Esophagus (tissue), 2 donors: ENCODE measurements around the gene MKS1. TPM values are rescaled to one million over a fixed set of nuclear protein-coding genes. Genes with fewer than 3 reads are reported as not detected.

Source experiments
- H3K27ac ChIP-seq, 2 donors: one replicate each; pipeline ENCODE4 v1.5.1; 2013; ENCODE audit warnings: low read depth in 2 of 2, mild to moderate bottlenecking in 2 of 2, inconsistent platforms in 1 of 2, low read length in 1 of 2, moderate library complexity in 1 of 2
- H3K27me3 ChIP-seq, 2 donors: one replicate each; pipeline ENCODE4 v1.6.1; 2013; ENCODE audit warnings: low read length in 2 of 2, control low read depth in 1 of 2, mild to moderate bottlenecking in 1 of 2; ENCODE audit not compliant: insufficient read depth in 2 of 2, control insufficient read depth in 1 of 2
- H3K36me3 ChIP-seq, 2 donors: one replicate each; pipeline ENCODE4 v1.6.1; 2013; ENCODE audit warnings: low read length in 1 of 2; ENCODE audit not compliant: control insufficient read depth in 2 of 2, insufficient read depth in 2 of 2
- H3K4me1 ChIP-seq, 2 donors: one replicate each; pipeline ENCODE4 v1.6.1; 2013; ENCODE audit warnings: low read length in 1 of 2; ENCODE audit not compliant: control insufficient read depth in 2 of 2, insufficient read depth in 2 of 2
- H3K4me3 ChIP-seq, 2 donors: one replicate each; pipeline ENCODE4 v1.5.1; 2013; ENCODE audit warnings: low read length in 2 of 2, mild to moderate bottlenecking in 2 of 2, low read depth in 1 of 2, moderate library complexity in 1 of 2
- H3K9me3 ChIP-seq, 2 donors: one replicate each; pipeline ENCODE4 v1.6.1; 2013; ENCODE audit warnings: mild to moderate bottlenecking in 2 of 2, low read depth in 1 of 2, low read length in 1 of 2, moderate library complexity in 1 of 2; ENCODE audit not compliant: control insufficient read depth in 2 of 2, insufficient read depth in 1 of 2
- WGBS, 2 donors: extraction: QIAGEN DNeasy Blood & Tissue Kit; methylation state at CpG; one replicate each; pipeline ENCODE4 v1.1.7; 2013; 5-methylcytosine and 5-hydroxymethylcytosine counted together
- polyA plus RNA-seq, 2 donors: library from polyadenylated mRNA; stranded (reverse); fragments of 200-250 nt; gene quantifications; one replicate each; pipeline ENCODE4 v1.2.3, GENCODE V29; 2013
- donor health status: healthy with polysubstance abuse.
- donor health status: Bipolar disorder and iron deficiency.

MKS1 gene
- polyA plus RNA-seq, 2 donors: 7.8 to 10.2 TPM

- Histone ChIP-seq H3K27me3 (no peaks in the 10 kb centered on the region), H3K27ac (no peak overlapping the region), H3K36me3 (no peaks in the 10 kb centered on the region), H3K9me3 (no peaks in the 10 kb centered on the region), H3K4me1 (no peaks in the 10 kb centered on the region), H3K4me3 (no peak overlapping the region)
- WGBS, 2 donors: 18 to 27% methylated on average over 8 of the region's 8 CpGs
Measured at GRCh38 chr17:58254803-58255202, 35.7 kb upstream of the MKS1 start.

DNA sequence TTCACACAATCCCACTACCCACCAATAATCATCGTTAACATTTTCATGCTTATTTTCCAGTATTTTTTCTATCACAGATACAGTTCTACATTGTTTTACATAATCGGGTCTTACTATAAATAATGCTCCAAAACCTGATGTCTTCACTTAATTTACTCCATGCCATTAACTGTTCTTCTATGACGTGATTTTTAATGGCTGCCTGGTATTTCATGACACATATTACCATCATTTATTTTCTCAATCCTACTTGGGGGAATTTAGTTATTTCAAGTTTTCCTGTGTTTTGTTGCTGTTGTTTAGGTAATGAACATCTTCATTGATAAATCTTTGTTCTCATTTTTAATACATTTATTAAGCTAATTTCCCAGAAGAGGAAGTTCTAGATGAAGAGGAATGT, 34.0 kb upstream of the MKS1 start:
- peaks cover 0 to 6% of the 10 kb centered on the region in 2 donors for H3K4me1 ChIP-seq
- H3K27me3 ChIP-seq: no peaks in the 10 kb centered on the region
- no peak overlapping the region for H3K4me3 ChIP-seq
- no peaks in the 10 kb centered on the region for H3K9me3 ChIP-seq
- no peaks in the 10 kb centered on the region for H3K36me3 ChIP-seq
- H3K27ac ChIP-seq: no peak overlapping the region
- 80 to 84% methylated on average over 3 of the region's 3 CpGs for WGBS, 2 donors

DNA sequence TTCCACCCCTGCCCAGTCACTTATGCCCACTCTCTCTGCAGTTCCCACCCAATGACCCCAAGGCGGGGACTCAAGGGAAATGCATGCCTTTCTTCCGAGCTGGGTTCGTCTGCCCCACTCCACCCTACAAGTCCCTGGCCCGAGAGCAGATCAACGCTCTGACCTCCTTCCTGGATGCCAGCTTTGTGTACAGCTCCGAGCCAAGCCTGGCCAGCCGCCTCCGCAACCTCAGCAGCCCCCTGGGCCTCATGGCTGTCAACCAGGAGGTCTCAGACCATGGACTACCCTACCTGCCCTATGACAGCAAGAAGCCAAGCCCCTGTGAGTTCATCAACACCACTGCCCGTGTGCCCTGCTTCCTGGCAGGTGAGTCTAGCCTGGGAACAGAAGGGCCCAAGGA, 33.1 kb upstream of the MKS1 start:
- 62 to 67% methylated on average over 9 of the region's 9 CpGs for WGBS, 2 donors
- H3K27ac ChIP-seq: no peak overlapping the region
- peaks cover 0 to 6% of the 10 kb centered on the region in 2 donors for H3K4me1 ChIP-seq
- H3K9me3 ChIP-seq: no peaks in the 10 kb centered on the region
- H3K4me3 ChIP-seq: no peak overlapping the region
- H3K27me3 ChIP-seq: no peaks in the 10 kb centered on the region
- H3K36me3 ChIP-seq: no peaks in the 10 kb centered on the region

DNA sequence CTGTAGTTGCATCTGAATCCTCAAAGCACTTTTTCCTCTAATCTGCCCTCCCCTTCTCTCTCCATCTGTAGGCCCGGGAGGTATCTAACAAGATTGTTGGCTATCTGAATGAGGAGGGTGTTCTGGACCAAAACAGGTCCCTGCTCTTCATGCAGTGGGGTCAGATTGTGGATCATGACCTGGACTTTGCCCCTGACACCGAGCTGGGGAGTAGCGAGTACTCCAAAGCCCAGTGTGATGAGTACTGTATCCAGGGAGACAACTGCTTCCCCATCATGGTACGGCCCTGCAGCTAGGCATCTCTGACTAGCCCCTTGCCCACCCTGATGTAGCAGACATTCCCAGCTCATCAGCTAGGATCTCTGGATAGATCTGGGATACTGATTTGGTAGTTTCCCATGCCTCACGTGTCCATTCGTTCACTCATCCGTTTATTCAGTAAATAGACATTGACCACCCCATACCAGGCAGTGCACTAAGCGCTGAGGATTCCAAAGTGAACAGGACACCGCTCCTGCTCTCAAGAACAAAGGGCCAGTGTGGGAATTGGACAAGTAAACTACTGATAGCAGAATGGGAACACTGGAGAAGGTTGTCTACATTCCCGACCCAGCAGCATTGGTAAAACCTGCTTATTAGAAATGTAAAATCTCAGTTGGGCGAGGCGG, 31.4 kb upstream of the MKS1 start:
- H3K27ac ChIP-seq: no peak overlapping the region
- H3K27me3 ChIP-seq: no peaks in the 10 kb centered on the region
- peaks cover 0 to 6% of the 10 kb centered on the region in 2 donors for H3K4me1 ChIP-seq
- H3K36me3 ChIP-seq: no peaks in the 10 kb centered on the region
- WGBS, 2 donors: 88 to 90% methylated on average over 12 of the region's 12 CpGs
- no peak overlapping the region for H3K4me3 ChIP-seq
- no peaks in the 10 kb centered on the region for H3K9me3 ChIP-seq

DNA sequence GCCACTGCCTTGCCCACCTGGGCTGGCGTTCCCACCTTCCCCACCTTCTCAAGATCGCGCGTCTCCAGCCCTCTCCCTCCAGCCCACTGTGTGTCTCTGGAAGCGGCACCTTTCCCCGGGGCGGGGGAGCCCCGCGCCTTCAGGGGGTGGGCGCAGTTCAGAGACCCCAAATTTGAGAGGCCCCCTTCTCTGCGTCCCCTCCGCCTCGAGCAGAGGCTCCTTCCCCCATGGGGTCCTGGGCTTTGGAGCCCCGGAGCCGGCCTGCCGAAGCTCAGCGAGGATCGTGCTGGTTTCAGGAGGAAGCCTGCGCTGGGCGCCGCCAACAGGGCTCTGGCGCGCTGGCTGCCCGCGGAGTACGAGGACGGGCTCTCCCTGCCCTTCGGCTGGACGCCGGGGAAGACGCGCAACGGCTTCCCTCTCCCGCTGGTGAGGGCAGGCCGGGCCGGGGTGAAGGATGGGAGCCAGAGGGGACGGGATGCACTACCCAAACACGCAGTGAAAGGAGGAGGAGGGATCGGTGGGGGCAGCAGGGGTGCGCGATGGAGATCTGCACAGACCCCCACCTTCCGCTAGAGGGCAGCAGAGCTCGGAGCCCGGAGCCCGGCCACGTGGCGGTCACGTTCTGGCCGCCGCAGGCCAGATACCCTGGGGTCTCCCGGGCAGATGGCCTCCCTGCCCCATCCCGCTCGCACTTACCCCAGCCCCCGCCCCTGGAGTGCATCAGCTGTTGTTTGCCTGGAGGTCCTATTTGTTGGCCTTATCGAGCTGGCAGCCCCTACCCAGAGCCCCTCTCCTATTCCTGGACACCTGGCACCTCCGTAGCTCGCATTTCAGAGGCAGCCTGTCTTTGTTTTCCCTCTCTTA, 30.4 kb upstream of the MKS1 start:
- H3K36me3 ChIP-seq: no peaks in the 10 kb centered on the region
- peaks cover 0 to 6% of the 10 kb centered on the region in 2 donors for H3K4me1 ChIP-seq
- H3K9me3 ChIP-seq: no peaks in the 10 kb centered on the region
- H3K4me3 ChIP-seq: peak overlapping the region; percentile 24 to 45
- H3K27me3 ChIP-seq: no peaks in the 10 kb centered on the region
- no peak overlapping the region for H3K27ac ChIP-seq
- 5 to 10% methylated on average over 46 to 57 of the region's 57 CpGs for WGBS, 2 donors

GRCh38 chr17:58248955-58249269, 29.9 kb upstream of the MKS1 start:
- Histone ChIP-seq H3K27ac (no peak overlapping the region), H3K4me3 (no peak overlapping the region), H3K9me3 (no peaks in the 10 kb centered on the region), H3K27me3 (no peaks in the 10 kb centered on the region), H3K4me1 (peaks cover 0 to 6% of the 10 kb centered on the region in 2 donors), H3K36me3 (no peaks in the 10 kb centered on the region)
- WGBS, 2 donors: 22 to 28% methylated on average over 10 of the region's 10 CpGs

- 84% methylated on average over 10 of the region's 10 CpGs for WGBS, 2 donors
- no peaks in the 10 kb centered on the region for H3K9me3 ChIP-seq
- no peak overlapping the region for H3K27ac ChIP-seq
- no peak overlapping the region for H3K4me3 ChIP-seq
- no peaks in the 10 kb centered on the region for H3K36me3 ChIP-seq
- peaks cover 0 to 6% of the 10 kb centered on the region in 2 donors for H3K4me1 ChIP-seq
- H3K27me3 ChIP-seq: no peaks in the 10 kb centered on the region
Measured at GRCh38 chr17:58247511-58248363, 28.7 kb upstream of the MKS1 start.

DNA sequence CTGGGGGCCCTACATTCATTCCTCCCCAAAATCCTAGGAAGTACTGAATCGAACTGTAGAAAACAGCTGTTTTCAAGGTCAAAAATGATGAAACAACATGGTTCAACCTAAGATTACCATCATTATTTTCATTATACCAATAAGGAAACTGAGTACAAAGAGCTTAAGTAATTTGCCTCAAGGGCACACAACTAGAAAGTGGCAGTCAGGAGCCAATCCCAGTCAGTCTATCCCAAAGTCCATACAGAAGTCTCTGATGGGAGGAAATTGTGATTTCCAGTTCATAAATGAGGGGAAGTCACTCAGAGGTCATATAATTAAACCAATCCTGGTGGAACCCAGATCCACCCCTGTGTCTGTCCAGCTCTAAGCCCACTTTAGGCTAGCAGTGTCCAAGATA, 27.7 kb upstream of the MKS1 start:
- no peaks in the 10 kb centered on the region for H3K27me3 ChIP-seq
- no peak overlapping the region for H3K27ac ChIP-seq
- H3K9me3 ChIP-seq: no peaks in the 10 kb centered on the region
- no peak overlapping the region for H3K4me3 ChIP-seq
- H3K36me3 ChIP-seq: no peaks in the 10 kb centered on the region
- 87 to 90% methylated on average over 1 of the region's 1 CpG for WGBS, 2 donors
- peaks cover 0 to 6% of the 10 kb centered on the region in 2 donors for H3K4me1 ChIP-seq

DNA sequence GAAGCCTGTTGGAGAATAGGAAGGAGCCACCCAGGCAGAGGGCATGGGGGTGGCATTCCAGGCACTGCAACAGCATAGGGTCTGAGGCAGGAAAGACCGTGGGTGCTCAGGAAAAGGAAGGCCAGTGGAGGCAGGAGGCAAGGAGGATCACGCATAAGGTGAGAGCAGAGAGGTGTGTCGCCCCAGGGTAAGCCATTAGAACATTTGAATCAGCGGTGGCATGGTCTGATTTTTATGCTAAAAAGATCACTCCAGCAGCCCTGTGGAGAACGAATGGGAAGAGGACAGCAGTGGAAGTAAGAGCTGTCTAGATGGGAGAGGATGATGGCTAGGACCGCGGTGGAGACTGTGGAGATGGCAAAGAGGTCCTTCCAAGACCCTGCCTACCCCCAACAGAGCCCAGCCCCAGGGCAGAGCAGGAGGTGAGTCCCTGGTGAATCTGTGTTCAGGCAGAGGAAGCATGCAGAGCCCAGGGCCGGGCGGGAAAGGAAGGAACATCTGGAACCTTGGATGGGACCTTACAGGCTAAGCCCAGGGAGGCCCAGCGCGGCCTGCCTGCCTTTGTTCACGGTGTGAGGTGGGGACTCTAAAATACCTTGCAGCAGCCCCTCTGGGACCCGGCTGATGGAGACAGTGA, 27.2 kb upstream of the MKS1 start:
- Histone ChIP-seq H3K27ac (no peak overlapping the region), H3K4me3 (no peak overlapping the region), H3K9me3 (no peaks in the 10 kb centered on the region), H3K4me1 (peaks cover 0 to 6% of the 10 kb centered on the region in 2 donors), H3K27me3 (no peaks in the 10 kb centered on the region), H3K36me3 (no peaks in the 10 kb centered on the region)
- WGBS, 2 donors: 82 to 84% methylated on average over 13 of the region's 13 CpGs
